ENCODE data around the gene CD200R1.

DNA sequence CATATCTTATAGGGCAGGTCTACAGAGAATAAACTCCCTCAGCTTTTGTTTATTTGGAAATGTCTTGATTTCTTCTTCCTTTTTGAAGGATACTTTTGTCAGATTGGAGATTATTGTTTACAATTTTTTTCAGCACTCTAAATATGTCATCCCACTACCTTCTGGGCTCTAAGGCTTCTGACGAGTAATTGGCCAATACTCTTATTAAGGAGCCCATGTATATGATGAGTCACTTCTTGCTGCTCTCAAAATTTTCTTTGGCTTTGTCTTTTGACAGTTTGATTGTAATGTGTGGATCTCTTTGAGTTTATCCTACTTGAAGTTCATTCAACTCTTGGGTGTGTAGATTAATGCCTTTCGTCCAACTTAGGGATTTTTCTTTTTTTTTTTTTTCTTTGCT is 99.3 kb downstream of the CD200R1 start:
- no peak for TF ChIP-seq ZSCAN30 (tag by site-specific recombination; IDR thresholded peaks at IDR 0.05)
- TF ChIP-seq YY2 (tag by site-specific recombination; IDR thresholded peaks at IDR 0.05): no peak
- TF ChIP-seq, protein P1, sequence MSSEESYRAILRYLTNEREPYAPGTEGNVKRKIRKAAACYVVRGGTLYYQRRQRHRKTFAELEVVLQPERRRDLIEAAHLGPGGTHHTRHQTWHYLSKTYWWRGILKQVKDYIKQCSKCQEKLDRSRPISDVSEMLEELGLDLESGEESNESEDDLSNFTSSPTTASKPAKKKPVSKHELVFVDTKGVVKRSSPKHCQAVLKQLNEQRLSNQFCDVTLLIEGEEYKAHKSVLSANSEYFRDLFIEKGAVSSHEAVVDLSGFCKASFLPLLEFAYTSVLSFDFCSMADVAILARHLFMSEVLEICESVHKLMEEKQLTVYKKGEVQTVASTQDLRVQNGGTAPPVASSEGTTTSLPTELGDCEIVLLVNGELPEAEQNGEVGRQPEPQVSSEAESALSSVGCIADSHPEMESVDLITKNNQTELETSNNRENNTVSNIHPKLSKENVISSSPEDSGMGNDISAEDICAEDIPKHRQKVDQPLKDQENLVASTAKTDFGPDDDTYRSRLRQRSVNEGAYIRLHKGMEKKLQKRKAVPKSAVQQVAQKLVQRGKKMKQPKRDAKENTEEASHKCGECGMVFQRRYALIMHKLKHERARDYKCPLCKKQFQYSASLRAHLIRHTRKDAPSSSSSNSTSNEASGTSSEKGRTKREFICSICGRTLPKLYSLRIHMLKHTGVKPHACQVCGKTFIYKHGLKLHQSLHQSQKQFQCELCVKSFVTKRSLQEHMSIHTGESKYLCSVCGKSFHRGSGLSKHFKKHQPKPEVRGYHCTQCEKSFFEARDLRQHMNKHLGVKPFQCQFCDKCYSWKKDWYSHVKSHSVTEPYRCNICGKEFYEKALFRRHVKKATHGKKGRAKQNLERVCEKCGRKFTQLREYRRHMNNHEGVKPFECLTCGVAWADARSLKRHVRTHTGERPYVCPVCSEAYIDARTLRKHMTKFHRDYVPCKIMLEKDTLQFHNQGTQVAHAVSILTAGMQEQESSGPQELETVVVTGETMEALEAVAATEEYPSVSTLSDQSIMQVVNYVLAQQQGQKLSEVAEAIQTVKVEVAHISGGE (tag by site-specific recombination; conservative IDR thresholded peaks at IDR 0.05; ENCODE audit: low read depth): no peak
- TF ChIP-seq, protein P2, sequence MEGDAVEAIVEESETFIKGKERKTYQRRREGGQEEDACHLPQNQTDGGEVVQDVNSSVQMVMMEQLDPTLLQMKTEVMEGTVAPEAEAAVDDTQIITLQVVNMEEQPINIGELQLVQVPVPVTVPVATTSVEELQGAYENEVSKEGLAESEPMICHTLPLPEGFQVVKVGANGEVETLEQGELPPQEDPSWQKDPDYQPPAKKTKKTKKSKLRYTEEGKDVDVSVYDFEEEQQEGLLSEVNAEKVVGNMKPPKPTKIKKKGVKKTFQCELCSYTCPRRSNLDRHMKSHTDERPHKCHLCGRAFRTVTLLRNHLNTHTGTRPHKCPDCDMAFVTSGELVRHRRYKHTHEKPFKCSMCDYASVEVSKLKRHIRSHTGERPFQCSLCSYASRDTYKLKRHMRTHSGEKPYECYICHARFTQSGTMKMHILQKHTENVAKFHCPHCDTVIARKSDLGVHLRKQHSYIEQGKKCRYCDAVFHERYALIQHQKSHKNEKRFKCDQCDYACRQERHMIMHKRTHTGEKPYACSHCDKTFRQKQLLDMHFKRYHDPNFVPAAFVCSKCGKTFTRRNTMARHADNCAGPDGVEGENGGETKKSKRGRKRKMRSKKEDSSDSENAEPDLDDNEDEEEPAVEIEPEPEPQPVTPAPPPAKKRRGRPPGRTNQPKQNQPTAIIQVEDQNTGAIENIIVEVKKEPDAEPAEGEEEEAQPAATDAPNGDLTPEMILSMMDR (tag by site-specific recombination; IDR thresholded peaks at IDR 0.05): no peak
- TF ChIP-seq, protein P3, sequence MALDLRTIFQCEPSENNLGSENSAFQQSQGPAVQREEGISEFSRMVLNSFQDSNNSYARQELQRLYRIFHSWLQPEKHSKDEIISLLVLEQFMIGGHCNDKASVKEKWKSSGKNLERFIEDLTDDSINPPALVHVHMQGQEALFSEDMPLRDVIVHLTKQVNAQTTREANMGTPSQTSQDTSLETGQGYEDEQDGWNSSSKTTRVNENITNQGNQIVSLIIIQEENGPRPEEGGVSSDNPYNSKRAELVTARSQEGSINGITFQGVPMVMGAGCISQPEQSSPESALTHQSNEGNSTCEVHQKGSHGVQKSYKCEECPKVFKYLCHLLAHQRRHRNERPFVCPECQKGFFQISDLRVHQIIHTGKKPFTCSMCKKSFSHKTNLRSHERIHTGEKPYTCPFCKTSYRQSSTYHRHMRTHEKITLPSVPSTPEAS (tag by site-specific recombination; IDR thresholded peaks at IDR 0.05): no peak
- TF ChIP-seq TCF7L2 (IDR thresholded peaks at IDR 0.05; ENCODE audit: borderline replicate concordance, low read depth, low read length): no peak
- TF ChIP-seq ZBTB21 (tag by site-specific recombination; IDR thresholded peaks at IDR 0.05): no peak
- no peak for TF ChIP-seq ZNF423 (tag by site-specific recombination; IDR thresholded peaks at IDR 0.05)
